NCI-H1417 treated with DMSO at 0.1 percent for 48 hours (cell line): ENCODE results near the gene PHF20.
"Not testable (repeated sequence)": the region's sequence is repeated elsewhere in the genome, so short reads cannot be mapped to it uniquely, and the experiment has no call there.

Experiments
- DNase-seq: peaks from one replicate; lab custom pipeline; 2025; lab: John Stamatoyannopoulos, UW

The PHF20 gene

GRCh38 chr20:35839904-35840303 is 68.1 kb downstream of the PHF20 start:
- DNase-seq = no peak

GRCh38 chr20:35840421-35840820 is 68.6 kb downstream of the PHF20 start:
- DNase-seq = no peak

DNA sequence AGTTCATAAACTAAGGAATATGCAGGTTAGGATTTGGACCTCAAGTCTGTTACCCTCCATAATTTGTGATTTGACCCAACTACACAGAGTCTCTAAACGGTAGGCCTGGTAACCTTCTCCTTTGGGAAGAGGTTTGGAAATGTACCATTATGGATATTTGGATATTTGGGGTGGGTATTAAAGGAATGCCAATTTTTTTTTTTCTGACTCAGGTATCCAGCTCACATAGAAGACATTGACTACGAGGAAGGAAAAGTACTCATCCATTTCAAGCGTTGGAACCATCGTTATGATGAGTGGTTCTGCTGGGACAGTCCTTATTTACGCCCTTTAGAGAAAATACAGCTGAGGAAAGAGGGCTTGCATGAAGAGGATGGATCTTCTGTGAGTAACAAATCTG is 70.5 kb downstream of the PHF20 start:
- no peak for DNase-seq

GRCh38 chr20:35843894-35844293 is 72.1 kb downstream of the PHF20 start:
- DNase-seq = not testable (repeated sequence)

GRCh38 chr20:35845561-35845960 is 73.7 kb downstream of the PHF20 start:
- DNase-seq = no peak

DNA sequence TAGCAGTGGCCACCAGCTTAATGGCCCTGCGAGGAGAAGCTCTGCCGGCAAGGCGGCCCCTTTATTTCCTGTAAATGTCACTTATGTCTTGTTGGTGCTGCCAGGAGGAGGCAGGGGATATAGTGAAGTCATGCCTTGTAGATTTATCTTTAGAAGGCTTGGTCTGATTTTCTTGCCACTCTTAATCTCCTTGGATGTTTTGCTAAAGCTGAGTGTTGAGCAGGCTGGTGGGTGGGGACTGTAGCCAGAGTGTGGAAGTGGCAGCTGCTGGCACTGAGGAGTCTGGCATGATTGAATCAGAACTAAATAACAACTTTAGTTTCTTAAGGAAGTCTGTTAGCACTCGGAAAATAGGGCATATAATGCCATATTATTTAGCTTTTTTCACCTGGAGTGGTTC is 77.9 kb downstream of the PHF20 start:
- DNase-seq = no peak

GRCh38 chr20:35851659-35852058 is 79.8 kb downstream of the PHF20 start:
- not testable (repeated sequence) for DNase-seq

GRCh38 chr20:35854713-35855348 is 83.0 kb downstream of the PHF20 start:
- no peak for DNase-seq

GRCh38 chr20:35855641-35856040 is 83.8 kb downstream of the PHF20 start:
- not testable (repeated sequence) for DNase-seq

DNA sequence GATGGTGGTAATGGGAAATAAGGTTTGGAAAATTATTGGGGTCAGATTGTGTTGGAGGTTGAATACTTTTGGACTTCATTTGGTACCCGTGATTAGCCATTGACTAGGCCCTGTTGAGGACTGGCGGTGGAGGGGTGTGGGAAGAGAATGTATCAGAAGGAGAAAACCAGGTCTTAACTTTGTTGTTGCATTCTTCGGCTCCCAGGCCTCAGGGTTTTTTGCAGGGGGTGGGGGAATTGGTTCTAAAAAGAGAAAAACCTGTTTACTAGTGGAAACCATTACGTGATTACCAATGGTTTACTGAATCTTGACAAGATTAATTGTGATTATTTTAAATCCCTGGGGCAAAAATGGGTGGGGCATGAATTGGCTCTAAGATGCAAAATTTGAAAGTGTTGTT is 85.1 kb downstream of the PHF20 start:
- no peak for DNase-seq

DNA sequence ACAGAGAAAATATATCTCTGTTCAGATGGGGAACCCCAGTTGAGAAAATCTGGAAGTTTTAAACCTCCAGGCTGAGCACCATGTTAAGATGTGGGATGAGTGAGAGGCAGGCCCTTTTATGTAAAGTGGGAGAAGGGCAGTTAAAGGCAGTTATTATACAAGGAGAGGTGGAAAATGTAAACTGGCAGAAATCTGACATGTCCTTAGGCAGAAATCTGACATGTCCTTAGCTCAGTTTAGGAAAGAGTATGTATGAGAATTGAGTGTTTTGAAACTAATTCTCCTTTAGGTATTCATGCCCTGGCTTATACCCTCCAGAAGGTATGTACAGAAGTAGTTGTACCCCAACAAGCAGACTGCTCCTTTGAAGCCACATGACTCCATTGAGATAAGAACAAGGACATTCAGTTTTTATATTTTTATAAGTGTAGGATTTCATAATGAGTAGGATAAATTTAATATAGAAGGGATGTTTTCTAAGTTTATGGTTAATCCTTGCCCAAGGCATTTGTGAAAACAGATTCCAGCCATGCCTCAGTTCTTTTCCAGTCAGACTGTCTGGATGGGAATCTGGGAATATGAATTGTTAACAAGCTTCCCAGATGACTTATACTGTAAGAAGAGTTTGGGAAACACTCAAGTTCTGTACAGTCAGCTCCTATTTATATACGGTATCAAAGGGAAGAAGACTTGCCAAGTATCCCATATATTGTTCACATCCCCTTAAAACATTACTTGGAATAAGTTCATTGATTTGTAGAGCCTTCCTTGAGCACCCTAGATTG is 94.8 kb downstream of the PHF20 start:
- DNase-seq = no peak

DNA sequence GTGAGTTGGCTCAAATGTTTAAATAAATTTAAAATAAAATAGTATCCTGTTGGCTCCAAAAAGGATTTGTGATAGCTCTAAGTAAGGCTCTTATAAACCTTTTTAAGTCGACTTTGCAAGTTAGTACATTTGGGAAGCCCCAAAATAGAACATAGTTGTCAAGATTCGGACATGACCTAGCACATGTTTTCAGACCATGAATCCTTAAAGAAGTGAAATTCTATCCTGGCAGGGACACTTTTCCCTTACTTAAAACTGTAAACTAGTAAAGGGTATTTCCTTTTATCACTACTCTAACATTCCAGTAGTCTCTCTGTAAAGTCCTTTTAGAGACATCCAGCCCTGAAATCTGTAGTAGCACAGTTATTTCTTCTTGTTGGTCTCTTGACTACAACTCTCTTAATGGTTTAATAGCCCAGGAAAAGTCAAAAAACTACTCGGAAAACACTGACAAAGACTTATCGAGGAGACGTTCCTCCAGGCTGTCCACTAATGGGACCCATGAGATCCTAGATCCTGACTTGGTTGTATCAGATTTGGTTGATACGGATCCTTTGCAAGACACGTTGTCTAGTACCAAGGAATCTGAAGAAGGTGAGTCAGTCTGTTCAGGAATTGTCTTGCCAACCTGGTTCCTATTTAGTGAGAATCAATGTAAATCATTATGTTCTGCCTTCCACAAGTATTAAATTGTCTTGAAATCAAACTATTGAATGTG is 98.9 kb downstream of the PHF20 start:
- DNase-seq = no peak

DNA sequence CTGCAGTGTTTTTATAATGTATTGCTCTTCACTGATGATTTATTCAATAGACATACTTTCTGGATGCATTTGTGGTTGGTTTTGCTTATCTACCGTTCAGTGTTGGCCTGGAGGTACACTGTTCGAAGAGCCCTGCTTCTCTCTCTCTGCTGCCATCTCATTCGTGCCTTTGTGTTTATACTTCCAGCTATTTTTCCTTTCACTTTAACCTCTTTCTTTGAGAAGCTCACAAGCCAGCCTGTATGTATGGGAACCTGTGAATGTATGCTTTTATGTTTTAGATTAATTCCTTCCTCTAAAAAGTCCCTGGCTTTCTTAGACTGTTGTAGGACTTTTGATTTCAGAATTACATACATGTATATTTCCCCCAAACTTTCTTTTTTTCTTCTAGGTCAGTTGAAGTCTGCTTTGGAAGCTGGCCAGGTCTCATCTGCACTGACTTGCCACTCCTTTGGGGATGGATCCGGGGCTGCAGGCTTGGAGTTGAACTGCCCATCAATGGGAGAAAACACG is 99.5 kb downstream of the PHF20 start:
- DNase-seq = no peak

DNA sequence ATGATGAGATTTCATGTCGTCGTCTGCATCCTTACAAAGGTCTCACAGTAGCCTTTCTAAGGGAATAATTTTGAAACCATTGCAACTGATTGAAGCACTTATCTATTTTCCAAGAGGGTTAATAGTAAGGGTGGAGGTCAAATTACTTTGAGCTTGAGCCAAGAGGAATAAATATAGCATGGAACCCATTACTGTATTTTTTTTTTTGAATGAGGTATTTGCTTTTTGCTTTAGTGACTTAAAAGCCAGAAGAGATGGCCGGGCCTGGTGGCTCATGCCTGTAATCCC is 104.2 kb downstream of the PHF20 start:
- DNase-seq = no peak

DNA sequence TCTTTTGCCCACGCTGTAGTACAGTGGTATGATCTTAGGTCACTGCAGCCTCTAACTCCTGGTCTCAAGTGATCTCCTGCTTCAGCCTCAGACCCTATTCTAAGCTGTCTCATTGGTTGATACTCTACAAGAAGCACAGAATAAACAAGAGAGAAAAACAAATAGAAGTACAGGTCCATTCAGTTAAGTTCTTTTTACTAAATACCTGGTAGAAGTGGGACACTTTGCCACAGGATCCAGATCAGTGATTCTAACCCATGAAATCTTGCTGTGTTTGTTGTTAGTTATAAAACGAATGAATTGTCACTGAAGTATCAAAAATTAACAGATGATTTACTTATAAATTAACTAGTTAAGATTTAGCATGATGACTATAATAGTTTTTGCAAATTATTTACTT is 105.8 kb downstream of the PHF20 start:
- no peak for DNase-seq

DNA sequence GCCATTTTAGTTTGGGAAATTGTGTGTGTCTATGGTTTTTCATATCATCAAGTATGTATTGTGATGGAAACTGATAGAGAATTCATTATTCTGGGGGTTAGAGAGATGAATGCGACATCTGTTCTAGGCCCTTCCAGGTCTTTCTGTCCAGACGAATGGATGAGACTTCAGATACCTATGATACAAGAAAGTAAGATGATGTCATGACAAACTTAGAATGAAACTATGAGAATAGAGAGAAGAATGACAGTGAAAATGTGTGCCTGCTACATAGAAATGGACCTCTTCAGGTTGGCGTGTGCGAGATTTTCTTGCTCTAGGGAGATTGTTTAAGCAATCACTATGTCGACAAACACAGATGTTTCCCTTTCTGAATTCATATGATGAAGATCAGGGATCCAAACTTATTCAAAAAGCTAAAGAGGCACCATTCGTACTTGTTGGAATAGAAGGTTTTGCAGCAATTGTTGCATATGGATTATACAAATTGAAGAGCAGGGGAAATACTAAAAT is 106.4 kb downstream of the PHF20 start:
- DNase-seq = no peak

DNA sequence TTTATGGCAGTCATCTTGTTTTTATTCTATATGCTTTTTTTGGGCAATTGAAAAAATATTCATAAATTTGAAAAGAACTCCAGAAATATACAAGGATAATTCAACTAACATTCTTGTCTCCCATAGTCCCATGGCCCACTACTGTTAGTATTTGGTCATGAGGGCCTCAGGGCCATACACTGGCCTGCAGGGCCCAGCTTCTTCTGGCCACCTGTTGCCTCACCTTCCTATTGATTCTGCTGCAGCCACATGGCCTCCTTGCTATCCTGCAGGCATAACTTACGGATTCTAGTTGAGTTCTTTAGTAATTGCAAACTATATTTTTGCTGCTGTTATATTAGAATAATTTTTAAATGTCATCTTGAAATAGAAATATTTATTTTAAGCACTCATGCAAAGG is 109.9 kb downstream of the PHF20 start:
- no peak for DNase-seq

DNA sequence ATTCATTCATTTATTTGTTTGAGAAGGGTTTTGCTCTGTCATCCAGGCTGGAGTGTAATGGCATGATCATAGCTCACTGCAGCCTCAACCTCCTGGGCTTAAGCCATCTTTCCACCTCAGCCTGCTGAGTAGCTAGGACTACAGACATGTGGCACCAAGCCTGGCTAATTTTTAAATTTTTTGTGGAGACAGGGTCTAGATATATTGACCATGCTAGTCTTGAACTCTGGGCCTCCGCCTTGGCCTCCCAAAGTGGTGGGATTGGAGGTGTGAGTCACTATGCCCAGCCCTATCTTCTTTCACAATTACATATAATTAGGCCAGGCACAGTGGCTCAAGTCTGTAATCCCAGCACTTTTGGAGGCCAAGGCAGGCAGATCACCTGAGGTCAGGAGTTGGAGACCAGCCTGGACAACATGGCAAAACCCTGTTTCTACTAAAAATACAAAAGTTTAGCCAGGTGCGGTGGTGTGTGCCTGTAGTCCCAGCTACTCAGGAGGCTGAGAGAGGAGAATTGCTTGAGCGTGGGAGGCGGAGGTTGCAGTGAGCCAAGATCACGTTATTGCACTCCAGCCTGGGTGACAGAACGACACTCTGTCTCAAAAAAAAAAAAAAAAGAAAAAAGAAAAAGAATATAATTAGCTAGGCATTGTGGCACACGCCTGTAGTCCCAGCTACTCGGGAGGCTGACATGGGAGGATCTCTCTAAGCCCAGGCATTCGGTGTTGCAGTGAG is 110.8 kb downstream of the PHF20 start:
- DNase-seq = not testable (repeated sequence)

DNA sequence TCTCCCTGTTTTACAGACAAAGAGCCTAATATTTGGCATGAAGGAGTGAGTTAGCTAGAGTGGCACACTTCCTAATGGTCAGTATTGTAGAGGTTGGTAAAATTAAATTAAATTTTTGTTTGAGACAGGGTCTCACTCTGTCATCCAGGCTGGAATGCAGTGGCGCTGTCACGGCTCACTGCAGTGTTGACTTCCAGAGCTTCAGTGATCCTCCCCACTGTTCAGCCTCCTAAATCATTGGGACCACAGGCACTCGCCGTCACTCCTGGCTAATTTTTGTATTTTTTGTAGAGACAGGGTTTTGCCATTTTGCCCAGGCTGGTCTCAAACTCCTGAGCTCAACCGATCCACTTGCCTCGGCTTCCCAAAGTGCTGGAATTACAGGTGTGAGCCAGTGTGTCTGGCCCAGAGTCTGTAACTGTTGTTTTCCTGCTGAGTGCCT is 111.5 kb downstream of the PHF20 start:
- no peak for DNase-seq

DNA sequence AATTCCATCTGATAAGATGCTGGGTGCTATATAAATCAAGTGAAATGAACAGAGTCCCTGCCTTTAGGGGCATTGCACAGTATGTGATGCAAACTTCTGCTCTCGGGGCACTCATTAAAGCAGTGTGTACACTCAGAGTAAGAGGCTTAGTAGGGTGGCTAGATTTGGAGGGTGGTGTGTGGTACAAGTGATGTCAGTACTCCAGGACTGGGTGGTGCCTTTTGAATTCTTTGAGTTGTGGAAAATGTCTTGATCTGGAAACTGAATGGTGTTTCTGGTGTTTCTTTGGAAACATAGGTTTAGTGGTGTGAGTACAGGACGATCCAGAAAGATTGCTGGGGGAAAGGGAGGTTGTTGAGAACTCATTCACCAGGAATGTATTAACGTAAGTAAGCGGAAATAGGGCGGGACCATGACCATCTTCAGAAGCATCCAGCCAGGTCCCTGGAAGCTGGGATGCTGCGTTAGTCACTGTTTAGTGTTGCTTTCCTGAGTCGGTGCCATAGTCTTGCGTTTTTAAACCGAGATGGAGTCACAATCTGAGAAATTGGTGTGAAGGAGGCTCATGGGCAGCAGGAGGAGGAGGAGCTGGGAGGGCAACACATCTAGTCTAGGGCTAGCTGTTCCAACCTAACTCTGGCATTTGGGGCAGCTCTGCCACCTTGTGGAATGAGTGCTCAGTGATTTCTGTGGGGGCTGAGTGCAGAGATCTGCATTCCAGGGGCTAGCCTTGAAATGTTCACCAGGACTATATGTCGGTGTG is 112.1 kb downstream of the PHF20 start:
- no peak for DNase-seq

DNA sequence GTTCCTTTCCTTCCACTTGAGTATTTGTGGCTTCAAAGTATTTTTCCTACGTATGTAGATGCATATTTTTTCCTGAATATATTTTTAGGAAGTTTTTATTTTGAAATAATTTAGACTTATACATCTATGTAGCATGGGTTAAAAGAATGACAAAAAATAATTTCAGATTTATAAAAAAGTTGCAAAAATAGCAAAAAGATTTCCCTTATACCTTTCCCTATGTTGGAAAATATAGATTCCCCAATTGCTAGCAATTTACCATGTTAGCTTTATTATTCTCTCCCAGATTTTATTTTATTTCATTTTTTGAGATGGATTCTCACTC is 112.7 kb downstream of the PHF20 start:
- no peak for DNase-seq

DNA sequence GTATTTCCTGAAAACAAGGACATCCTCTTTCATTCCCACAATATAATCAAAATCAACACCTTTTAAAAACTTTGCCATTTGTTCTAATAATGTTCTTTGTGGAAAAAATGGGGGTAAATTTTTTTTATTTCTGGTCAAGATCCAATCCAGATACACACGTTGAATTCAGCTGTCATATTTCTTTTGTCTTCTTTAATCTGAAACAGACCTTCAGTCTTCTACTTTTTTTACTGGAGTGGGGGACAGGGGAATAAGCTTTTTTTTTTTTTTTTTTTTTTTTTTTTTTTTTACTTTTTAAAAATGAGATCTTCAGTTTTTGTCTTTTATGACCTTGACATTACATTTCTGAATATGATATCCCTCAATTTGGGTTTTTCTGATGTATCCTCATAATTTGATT is 113.4 kb downstream of the PHF20 start:
- no peak for DNase-seq
